HepG2 (cell line): ENCODE measurements around the gene C20orf202. TPM values are rescaled to one million over a fixed set of nuclear protein-coding genes. Genes with fewer than 3 reads are reported as not detected.
A peak's percentile ranks its signal among the peaks of the same experiment; 100 is the strongest.

Source experiments
- BORCS8-MEF2B ChIP-seq: sonication (generic); formaldehyde crosslinking; IDR thresholded peaks from 2 replicates; pipeline ENCODE4 v1.8.0; 2022; ENCODE audit warnings: mild to moderate bottlenecking, missing genetic modification reagents
- BRCA1 ChIP-seq: sonication (generic); formaldehyde crosslinking; IDR thresholded peaks from 2 replicates; pipeline ENCODE4 v1.4.0; 2020; ENCODE audit warnings: missing genetic modification reagents
- EZH2 ChIP-seq: conservative IDR thresholded peaks from 2 replicates; pipeline ENCODE4 v1.6.1; 2012; ENCODE audit warnings: mild to moderate bottlenecking, low read depth, low read length, moderate library complexity
- HNRNPLL ChIP-seq: fragments of 200-400 bp; formaldehyde crosslinking; IDR thresholded peaks from 2 replicates; pipeline ENCODE4 v1.6.1; 2017; ENCODE audit warnings: mild to moderate bottlenecking, low read depth, low read length; ENCODE audit not compliant: poor library complexity, severe bottlenecking
- NR2F6 ChIP-seq, 2 experiments: IDR thresholded peaks; 2 replicates each; pipeline ENCODE4 v1.6.1; 2016; ENCODE audit warnings: antibody characterized with exemption in 1 of 2, mild to moderate bottlenecking in 1 of 2
- PATZ1 ChIP-seq: sonication (generic); formaldehyde crosslinking; IDR thresholded peaks from 2 replicates; pipeline ENCODE4 v1.4.0; 2020; ENCODE audit warnings: missing genetic modification reagents
- PLRG1 ChIP-seq: fragments of 450-650 bp; conservative IDR thresholded peaks from 2 replicates; pipeline ENCODE4 v1.6.1; 2016
- RNF219 ChIP-seq: sonication (generic); formaldehyde crosslinking; IDR thresholded peaks from 2 replicates; pipeline ENCODE4 v1.5.0; 2020; ENCODE audit warnings: mild to moderate bottlenecking, missing genetic modification reagents
- SOX6 ChIP-seq, 2 experiments: fragments of 450-650 bp in 1 of 2; sonication (generic) in 1 of 2; formaldehyde crosslinking in 1 of 2; IDR thresholded peaks; 2 replicates each; pipeline versions ENCODE4 v1.4.0 to v1.6.1; 2017 to 2020; ENCODE audit warnings: antibody characterized with exemption in 1 of 2, mild to moderate bottlenecking in 1 of 2, missing genetic modification reagents in 1 of 2
- STAG1 ChIP-seq: sonication (generic); formaldehyde crosslinking; IDR thresholded peaks from 2 replicates; pipeline ENCODE4 v1.4.0; 2020; ENCODE audit warnings: missing genetic modification reagents
- THRA ChIP-seq: sonication (generic); formaldehyde crosslinking; IDR thresholded peaks from 2 replicates; pipeline ENCODE4 v1.4.0; 2020; ENCODE audit warnings: missing genetic modification reagents, borderline replicate concordance
- ZC3H13 ChIP-seq: sonication (generic); formaldehyde crosslinking; IDR thresholded peaks from 2 replicates; pipeline ENCODE4 v1.8.1; 2023; ENCODE audit warnings: mild to moderate bottlenecking, missing genetic modification reagents, moderate library complexity
- ZNF281 ChIP-seq: sonication (generic); formaldehyde crosslinking; IDR thresholded peaks from 2 replicates; pipeline ENCODE4 v1.4.0; 2020; ENCODE audit warnings: missing genetic modification reagents, borderline replicate concordance
- ZNF333 ChIP-seq: sonication (generic); formaldehyde crosslinking; IDR thresholded peaks from 2 replicates; pipeline ENCODE4 v1.4.0; 2020; ENCODE audit warnings: mild to moderate bottlenecking, missing genetic modification reagents, borderline replicate concordance
- ZNF577 ChIP-seq: sonication (generic); formaldehyde crosslinking; IDR thresholded peaks from 2 replicates; pipeline ENCODE4 v1.4.0; 2020; ENCODE audit warnings: mild to moderate bottlenecking, low read depth, missing genetic modification reagents, borderline replicate concordance
- ZNF780A ChIP-seq: sonication (generic); formaldehyde crosslinking; IDR thresholded peaks from 2 replicates; pipeline ENCODE4 v1.8.0; 2022; ENCODE audit warnings: mild to moderate bottlenecking, missing genetic modification reagents, moderate library complexity
- polyA plus RNA-seq, 8 experiments: library from polyadenylated mRNA; depleted of rRNA in 3 of 8; stranded (reverse) in 7 of 8; unstranded in 1 of 8; fragments of >200 nt; fragmentation: Illumina TruSeq in 4 of 8; extraction: Trizol in 4 of 8; gene quantifications; 2 replicates each; pipeline versions ENCODE4 v1.2.1 to v1.2.3, GENCODE V29; 2011 to 2016; ENCODE audit warnings: low read depth in 4 of 8, missing spikeins in 1 of 8, mixed read lengths in 1 of 8; ENCODE audit not compliant: insufficient read depth in 1 of 8
- total RNA-seq, 5 experiments: library from RNA; depleted of rRNA; stranded (reverse); fragments of >200 nt; fragmentation: Illumina TruSeq; extraction: Trizol; gene quantifications; 2 replicates each; pipeline ENCODE4 v1.2.3, GENCODE V29; 2016; ENCODE audit warnings: low read depth in 1 of 5

C20orf202 gene
- total and polyA plus RNA-seq, 2 of the 13 experiments (the other 11 are each of a cell fraction or from before 2014, with no cell fraction given), result 0.20 to 1.2 TPM

GRCh38 chr20:1185790-1186334 is 17.4 kb upstream of the C20orf202 start (continued):
- TF ChIP-seq PATZ1 (CRISPR knock-in tag) (peak; percentile 86), RNF219 (no peak), BORCS8-MEF2B (CRISPR knock-in tag) (no peak), HNRNPLL (no peak), PLRG1 (no peak), SOX6 (IDR thresholded peaks at IDR 0.05) (no peak), SOX6 (CRISPR knock-in tag; IDR thresholded peaks at IDR 0.05) (no peak; the same call in 1 of the 2 replicates), BRCA1 (CRISPR knock-in tag) (no peak), ZNF780A (no peak), THRA (CRISPR knock-in tag) (no peak), NR2F6 (IDR thresholded peaks at IDR 0.05) (no peak), NR2F6 (CRISPR knock-in tag; IDR thresholded peaks at IDR 0.05) (peak; percentile 26; the same call in 1 of the 2 replicates), STAG1 (CRISPR knock-in tag) (peak; percentile 60), ZNF577 (CRISPR knock-in tag) (no peak), ZC3H13 (CRISPR knock-in tag) (no peak), ZNF333 (CRISPR knock-in tag) (no peak), ZNF281 (peak; percentile 80; the same call in 1 of the 2 replicates), EZH2 (no peak)
